Measurements from ENCODE around the gene CCDC6.

DNA sequence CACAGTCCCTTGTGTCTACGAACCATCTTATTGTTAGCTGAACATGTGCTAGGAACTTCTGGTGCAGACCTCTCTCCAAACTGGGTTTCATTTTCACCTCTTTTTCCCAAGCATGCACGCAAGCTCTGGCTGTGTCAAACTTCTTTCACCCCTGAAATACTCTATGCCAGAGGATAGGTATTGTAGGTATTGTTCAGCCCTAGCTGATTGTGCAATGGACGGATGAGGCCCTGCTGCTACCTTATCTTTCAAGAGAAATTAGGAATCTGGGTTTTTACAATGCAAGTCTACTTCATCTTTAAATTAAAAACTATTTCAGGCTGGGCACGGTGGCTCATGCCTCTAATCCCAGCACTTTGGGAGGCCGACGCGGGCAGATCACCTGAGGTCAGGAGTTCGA lies 124.8 kb downstream of the CCDC6 start:
- TF ChIP-seq, protein P1, sequence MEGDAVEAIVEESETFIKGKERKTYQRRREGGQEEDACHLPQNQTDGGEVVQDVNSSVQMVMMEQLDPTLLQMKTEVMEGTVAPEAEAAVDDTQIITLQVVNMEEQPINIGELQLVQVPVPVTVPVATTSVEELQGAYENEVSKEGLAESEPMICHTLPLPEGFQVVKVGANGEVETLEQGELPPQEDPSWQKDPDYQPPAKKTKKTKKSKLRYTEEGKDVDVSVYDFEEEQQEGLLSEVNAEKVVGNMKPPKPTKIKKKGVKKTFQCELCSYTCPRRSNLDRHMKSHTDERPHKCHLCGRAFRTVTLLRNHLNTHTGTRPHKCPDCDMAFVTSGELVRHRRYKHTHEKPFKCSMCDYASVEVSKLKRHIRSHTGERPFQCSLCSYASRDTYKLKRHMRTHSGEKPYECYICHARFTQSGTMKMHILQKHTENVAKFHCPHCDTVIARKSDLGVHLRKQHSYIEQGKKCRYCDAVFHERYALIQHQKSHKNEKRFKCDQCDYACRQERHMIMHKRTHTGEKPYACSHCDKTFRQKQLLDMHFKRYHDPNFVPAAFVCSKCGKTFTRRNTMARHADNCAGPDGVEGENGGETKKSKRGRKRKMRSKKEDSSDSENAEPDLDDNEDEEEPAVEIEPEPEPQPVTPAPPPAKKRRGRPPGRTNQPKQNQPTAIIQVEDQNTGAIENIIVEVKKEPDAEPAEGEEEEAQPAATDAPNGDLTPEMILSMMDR (IDR thresholded peaks at IDR 0.05), result no peak
- no peak for TF ChIP-seq POLR2A (IDR thresholded peaks at IDR 0.05)
- no peak for TF ChIP-seq POLR2AphosphoS5 (IDR thresholded peaks at IDR 0.05)

All from prostate gland (tissue), 2 donors.